SK-N-SH (cell line): ENCODE measurements around the gene ANKRD16. TPM values are rescaled to one million over a fixed set of nuclear protein-coding genes. Genes with fewer than 3 reads are reported as not detected.

Experiments used
- CTCF ChIA-PET: fragments of 300-600, 350-600 bp; formaldehyde crosslinking; extraction: SDS; loops from one replicate; lab custom pipeline; 2021; lab: Yijun Ruan, JAX
- POLR2A ChIA-PET: fragments of 350-600 bp; sonication (Branson Sonifier 250); formaldehyde crosslinking; extraction: SDS; loops from one replicate; lab custom pipeline; 2020; ENCODE audit warnings: antibody characterized with exemption, inconsistent platforms; lab: Yijun Ruan, JAX
- DNase-seq: peaks from one replicate; pipeline ENCODE4 v3.0.0; 2012
- H2AFZ ChIP-seq: fragments of 200-600 bp; sonication (generic); 2 replicates; pipeline ENCODE4 v1.8.1; 2016; ENCODE audit warnings: antibody characterized with exemption, mild to moderate bottlenecking, low read depth
- H3F3A ChIP-seq: fragments of 200-600 bp; sonication (generic); replicated peaks from 2 replicates; pipeline ENCODE3; 2016; ENCODE audit warnings: antibody characterized with exemption, mild to moderate bottlenecking; ENCODE audit not compliant: insufficient read depth
- H3K27ac ChIP-seq, 2 experiments: fragments of 200-500 bp in 1 of 2; fragments of 200-600 bp in 1 of 2; sonication (Bioruptor generic) in 1 of 2; sonication (generic), shearing (Covaris generic) in 1 of 2; 2 replicates each; pipeline versions ENCODE4 v1.5.1 to v1.6.1; 2014 to 2016; ENCODE audit warnings: low read depth in 2 of 2, inconsistent platforms in 1 of 2, low read length in 1 of 2, mild to moderate bottlenecking in 1 of 2, mixed read lengths in 1 of 2
- H3K27me3 ChIP-seq: fragments of 200-600 bp; sonication (generic), shearing (Covaris generic); 2 replicates; pipeline ENCODE4 v1.6.1; 2016; ENCODE audit warnings: mixed run types; ENCODE audit not compliant: insufficient read depth
- H3K36me3 ChIP-seq, 2 experiments: fragments of 200-500 bp in 1 of 2; fragments of 200-600 bp in 1 of 2; sonication (Bioruptor generic) in 1 of 2; sonication (generic) in 1 of 2; replicated peaks in 1 of 2; 2 replicates each; pipeline versions ENCODE3 to v1.5.1; 2014 to 2016; ENCODE audit warnings: low read length in 1 of 2, mild to moderate bottlenecking in 1 of 2; ENCODE audit not compliant: insufficient read depth in 2 of 2, control insufficient read depth in 1 of 2
- H3K4me1 ChIP-seq, 2 experiments: fragments of 200-500 bp in 1 of 2; fragments of 200-600 bp in 1 of 2; sonication (Bioruptor generic) in 1 of 2; sonication (generic), shearing (Covaris generic) in 1 of 2; 2 replicates each; pipeline versions ENCODE4 v1.5.1 to v1.6.1; 2014 to 2016; ENCODE audit warnings: low read depth in 1 of 2, low read length in 1 of 2, mixed run types in 1 of 2; ENCODE audit not compliant: insufficient read depth in 2 of 2, control insufficient read depth in 1 of 2
- H3K4me2 ChIP-seq: fragments of 200-600 bp; sonication (generic), shearing (Covaris generic); 2 replicates; pipeline ENCODE4 v1.6.1; 2017; ENCODE audit warnings: mixed run types
- H3K4me3 ChIP-seq, 2 experiments: fragments of 200-500 bp in 1 of 2; fragments of 200-600 bp in 1 of 2; sonication (Bioruptor generic) in 1 of 2; sonication (generic), shearing (Covaris generic) in 1 of 2; 2 replicates each; pipeline versions ENCODE4 v1.5.1 to v1.8.1; 2014 to 2016; ENCODE audit warnings: low read depth in 2 of 2, inconsistent platforms in 1 of 2, low read length in 1 of 2, mild to moderate bottlenecking in 1 of 2, mixed read lengths in 1 of 2, moderate library complexity in 1 of 2
- H3K79me2 ChIP-seq: fragments of 200-600 bp; sonication (generic); 2 replicates; pipeline ENCODE4 v1.8.1; 2017; ENCODE audit warnings: mild to moderate bottlenecking; ENCODE audit not compliant: insufficient read depth
- H3K9ac ChIP-seq: fragments of 200-600 bp; sonication (generic); 2 replicates; pipeline ENCODE4 v1.6.1; 2017; ENCODE audit warnings: mixed run types
- H3K9me2 ChIP-seq: fragments of 200-600 bp; sonication (generic); 2 replicates; pipeline ENCODE4 v1.6.1; 2017; ENCODE audit warnings: mixed run types
- H3K9me3 ChIP-seq: fragments of 200-600 bp; sonication (generic); 2 replicates; pipeline ENCODE4 v1.6.1; 2017; ENCODE audit warnings: mixed run types, mild to moderate bottlenecking, moderate library complexity
- H4K20me1 ChIP-seq: fragments of 200-600 bp; sonication (generic); 2 replicates; pipeline ENCODE4 v1.6.1; 2017; ENCODE audit warnings: mild to moderate bottlenecking, mixed run types; ENCODE audit not compliant: insufficient read depth
- CTCF ChIP-seq: fragments of 200-600 bp; sonication (generic); IDR thresholded peaks from 2 replicates; pipeline ENCODE4 v1.6.1; 2017; ENCODE audit warnings: antibody characterized with exemption, mild to moderate bottlenecking, moderate library complexity
- EP300 ChIP-seq, 2 experiments: IDR thresholded peaks; 2 replicates each; pipeline versions ENCODE4 v1.4.0 to v1.6.1; 2012; ENCODE audit warnings: borderline replicate concordance in 1 of 2, low read depth in 1 of 2, low read length in 1 of 2
- EZH2phosphoT487 ChIP-seq: fragments of 200-600 bp; sonication (generic); IDR thresholded peaks from 2 replicates; pipeline ENCODE4 v1.6.1; 2017; ENCODE audit warnings: low read depth, mixed run types, mild to moderate bottlenecking, antibody characterized with exemption, moderate library complexity, borderline replicate concordance
- FOXM1 ChIP-seq: IDR thresholded peaks from 2 replicates; pipeline ENCODE4 v1.4.0; 2012; ENCODE audit warnings: low read depth, mild to moderate bottlenecking
- GATA2 ChIP-seq: sonication (generic); formaldehyde crosslinking; IDR thresholded peaks from 2 replicates; pipeline ENCODE4 v1.5.0; 2020; ENCODE audit warnings: mild to moderate bottlenecking, missing genetic modification reagents
- JUND ChIP-seq: IDR thresholded peaks from 2 replicates; pipeline ENCODE4 v1.4.0; 2012
- MEF2A ChIP-seq: IDR thresholded peaks from 2 replicates; pipeline ENCODE4 v1.4.0; 2012; ENCODE audit warnings: low read depth, borderline replicate concordance
- MXI1 ChIP-seq: IDR thresholded peaks from 2 replicates; pipeline ENCODE4 v1.6.1; 2012; ENCODE audit warnings: mild to moderate bottlenecking, low read depth, low read length, improper control_type of control experiment
- NRF1 ChIP-seq: IDR thresholded peaks from 2 replicates; pipeline ENCODE4 v1.6.1; 2012; ENCODE audit warnings: low read depth, mild to moderate bottlenecking, low read length
- RAD21 ChIP-seq: IDR thresholded peaks from 2 replicates; pipeline ENCODE4 v1.6.1; 2012; ENCODE audit warnings: mild to moderate bottlenecking, low read length
- REST ChIP-seq: IDR thresholded peaks from 2 replicates; pipeline ENCODE4 v1.6.1; 2012; ENCODE audit warnings: mild to moderate bottlenecking, low read depth, low read length, moderate library complexity
- RFX5 ChIP-seq: IDR thresholded peaks from 2 replicates; pipeline ENCODE4 v1.6.1; 2012; ENCODE audit warnings: mild to moderate bottlenecking, improper control_type of control experiment, low read length
- SMC3 ChIP-seq: IDR thresholded peaks from 2 replicates; pipeline ENCODE4 v1.6.1; 2012; ENCODE audit warnings: low read depth, low read length, improper control_type of control experiment
- TAF1 ChIP-seq: IDR thresholded peaks from 2 replicates; pipeline ENCODE4 v1.6.1; 2012; ENCODE audit warnings: low read depth, mild to moderate bottlenecking, low read length, moderate library complexity, borderline replicate concordance
- TEAD4 ChIP-seq: IDR thresholded peaks from 2 replicates; pipeline ENCODE4 v1.4.0; 2012; ENCODE audit warnings: mild to moderate bottlenecking, borderline replicate concordance; ENCODE audit not compliant: insufficient read depth
- YY1 ChIP-seq: IDR thresholded peaks from 2 replicates; pipeline ENCODE4 v1.4.0; 2012; ENCODE audit warnings: low read depth, mild to moderate bottlenecking
- ZBTB33 ChIP-seq: IDR thresholded peaks from 2 replicates; pipeline ENCODE4 v1.4.0; 2012; ENCODE audit warnings: low read depth, borderline replicate concordance
- WGBS: methylation state at CpG from one replicate; pipeline ENCODE4 v1.1.6; 2017; ENCODE audit warnings: low lambda C conversion rate; 5-methylcytosine and 5-hydroxymethylcytosine counted together
- polyA plus RNA-seq, 3 experiments: library from polyadenylated mRNA; depleted of rRNA; stranded (reverse); fragments of >200 nt; gene quantifications; 2 replicates each; pipeline ENCODE4 v1.2.3, GENCODE V29; 2012
- TF ChIP-seq, protein P1 (sequence below): IDR thresholded peaks from 2 replicates; pipeline ENCODE4; 2012
- TF ChIP-seq, protein P2 (sequence below): fragments of 150-350 bp; IDR thresholded peaks from 2 replicates; pipeline ENCODE4 v1.6.1; 2016; ENCODE audit warnings: mild to moderate bottlenecking, low read depth, low read length

Gene ANKRD16
- polyA plus RNA-seq, 1 of the 3 experiments (the other 2 are of a cell fraction): 9.9 TPM

GRCh38 chr10:5894403-5894802 lies 4.7 kb upstream of the ANKRD16 start:
- TF ChIP-seq TEAD4: no peak
- no peak for TF ChIP-seq CTCF
- no peak for TF ChIP-seq EZH2phosphoT487
- TF ChIP-seq TAF1: no peak
- no peak for TF ChIP-seq MXI1
- TF ChIP-seq MEF2A: no peak
- no peak for TF ChIP-seq ZBTB33
- TF ChIP-seq YY1: no peak
- TF ChIP-seq FOXM1: no peak
- TF ChIP-seq, protein P1, sequence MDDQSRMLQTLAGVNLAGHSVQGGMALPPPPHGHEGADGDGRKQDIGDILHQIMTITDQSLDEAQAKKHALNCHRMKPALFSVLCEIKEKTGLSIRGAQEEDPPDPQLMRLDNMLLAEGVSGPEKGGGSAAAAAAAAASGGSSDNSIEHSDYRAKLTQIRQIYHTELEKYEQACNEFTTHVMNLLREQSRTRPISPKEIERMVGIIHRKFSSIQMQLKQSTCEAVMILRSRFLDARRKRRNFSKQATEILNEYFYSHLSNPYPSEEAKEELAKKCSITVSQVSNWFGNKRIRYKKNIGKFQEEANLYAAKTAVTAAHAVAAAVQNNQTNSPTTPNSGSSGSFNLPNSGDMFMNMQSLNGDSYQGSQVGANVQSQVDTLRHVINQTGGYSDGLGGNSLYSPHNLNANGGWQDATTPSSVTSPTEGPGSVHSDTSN: no peak
- no peak for TF ChIP-seq JUND
- no peak for TF ChIP-seq NRF1
- WGBS: 98% methylated on average over 4 of the region's 4 CpGs
- Histone ChIP-seq H3K4me2 (no peak overlapping the region), H4K20me1 (peaks cover 28% of the 10 kb centered on the region), H3K4me1 (peaks cover 6 to 10% of the 10 kb centered on the region in 2 experiments; a peak in 3 of 4 replicates), H3K9me2 (no peaks in the 10 kb centered on the region), H3K27me3 (no peaks in the 10 kb centered on the region), H3K4me3 (no peak overlapping the region), H3K9ac (no peak overlapping the region), H3F3A (no peaks in the 10 kb centered on the region), H3K27ac (no peak overlapping the region), H3K9me3 (0 out of 2 replicates have a peak, but pooled peaks cover 5% of the 10 kb centered on the region), H3K79me2 (peaks cover 88% of the 10 kb centered on the region), H3K36me3 (peaks cover 46 to 59% of the 10 kb centered on the region in 2 experiments), H2AFZ (no peak overlapping the region)
- ChIA-PET CTCF (no interaction called here), POLR2A (no interaction called here)
- no peak for DNase-seq

DNA sequence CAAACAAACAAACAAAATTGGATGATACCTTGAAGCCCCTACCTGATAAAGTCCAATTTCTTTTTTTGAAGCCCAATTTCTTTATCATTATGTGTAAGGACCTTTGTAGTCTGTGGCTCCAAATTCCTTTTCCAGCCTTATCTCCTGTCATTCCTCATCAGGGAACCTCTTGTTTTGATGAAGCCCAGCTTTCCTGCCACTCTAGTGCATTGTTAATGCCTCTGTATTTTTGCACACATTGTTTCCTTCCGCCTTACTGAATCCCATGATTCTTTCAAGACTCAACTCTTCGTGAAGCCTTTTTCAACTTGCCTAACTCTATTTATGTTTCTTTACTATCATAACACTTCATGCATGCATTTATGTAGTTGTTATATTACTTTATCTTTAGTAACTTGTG lies 3.6 kb upstream of the ANKRD16 start:
- Histone ChIP-seq H3K4me2 (no peak overlapping the region), H3K27ac (no peak overlapping the region), H3F3A (no peaks in the 10 kb centered on the region), H3K9me2 (no peaks in the 10 kb centered on the region), H3K79me2 (peaks cover 85% of the 10 kb centered on the region), H3K36me3 (peaks cover 46 to 49% of the 10 kb centered on the region in 2 experiments), H3K9me3 (0 out of 2 replicates have a peak, but pooled peaks cover 5% of the 10 kb centered on the region), H3K4me3 (no peak overlapping the region), H3K9ac (no peak overlapping the region), H4K20me1 (peaks cover 25% of the 10 kb centered on the region), H2AFZ (no peak overlapping the region), H3K27me3 (no peaks in the 10 kb centered on the region), H3K4me1 (peaks cover 6 to 14% of the 10 kb centered on the region in 2 experiments; a peak in 3 of 4 replicates)
- WGBS: 86% methylated on average over 2 of the region's 2 CpGs
- CTCF ChIA-PET: no interaction called here
- DNase-seq: no peak
- POLR2A ChIA-PET: no interaction called here
- TF ChIP-seq GATA2 (CRISPR knock-in tag) (no peak), SMC3 (no peak), REST (no peak), RFX5 (no peak), RAD21 (no peak), TAF1 (no peak), MEF2A (no peak), EP300 (IDR thresholded peaks at IDR 0.05; ENCODE audit: borderline replicate concordance in 1 of 2, low read depth in 1 of 2, low read length in 1 of 2) (no peak), TEAD4 (no peak)
- TF ChIP-seq, protein P2, sequence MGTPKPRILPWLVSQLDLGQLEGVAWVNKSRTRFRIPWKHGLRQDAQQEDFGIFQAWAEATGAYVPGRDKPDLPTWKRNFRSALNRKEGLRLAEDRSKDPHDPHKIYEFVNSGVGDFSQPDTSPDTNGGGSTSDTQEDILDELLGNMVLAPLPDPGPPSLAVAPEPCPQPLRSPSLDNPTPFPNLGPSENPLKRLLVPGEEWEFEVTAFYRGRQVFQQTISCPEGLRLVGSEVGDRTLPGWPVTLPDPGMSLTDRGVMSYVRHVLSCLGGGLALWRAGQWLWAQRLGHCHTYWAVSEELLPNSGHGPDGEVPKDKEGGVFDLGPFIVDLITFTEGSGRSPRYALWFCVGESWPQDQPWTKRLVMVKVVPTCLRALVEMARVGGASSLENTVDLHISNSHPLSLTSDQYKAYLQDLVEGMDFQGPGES: no peak
